IMR-90 (cell line): ENCODE results near the gene SLC22A5. TPM values are rescaled to one million over a fixed set of nuclear protein-coding genes. Genes with fewer than 3 reads are reported as not detected.

Experiments
- ATAC-seq: fragments of 200-7000 bp; cut with Tn5 transposase; 2 replicates; pipeline ENCODE4 v1.9.1; 2020; ENCODE audit warnings: low read depth, mild to moderate bottlenecking, moderate library complexity
- BruUV-seq: library from RNA; stranded (reverse); fragments of 400-500 nt; replicated peaks from 2 replicates; lab custom pipeline; 2021; lab: Mats Ljungman, UMichigan
- CTCF ChIA-PET: fragments of 300-600 bp; formaldehyde crosslinking; extraction: SDS; loops from one replicate; lab custom pipeline; 2021; ENCODE audit warnings: antibody characterized with exemption; lab: Yijun Ruan, JAX
- POLR2A ChIA-PET: fragments of 300-600 bp; sonication (Branson Sonifier 250); formaldehyde crosslinking; loops from one replicate; lab custom pipeline; 2022; ENCODE audit warnings: antibody characterized with exemption; ENCODE audit not compliant: unreplicated experiment; lab: Charles Lee
- DNase-seq: peaks from one replicate; pipeline ENCODE4 v3.0.0; 2013
- H2AFZ ChIP-seq: replicated peaks from 2 replicates; pipeline ENCODE3; 2013; ENCODE audit warnings: low read length, mild to moderate bottlenecking; ENCODE audit not compliant: poor library complexity
- H2AK5ac ChIP-seq: 2 replicates; pipeline ENCODE4 v1.6.1; 2013; ENCODE audit warnings: low read depth, low read length, inconsistent platforms
- H2AK9ac ChIP-seq: replicated peaks from 2 replicates; pipeline ENCODE3; 2013; ENCODE audit warnings: mild to moderate bottlenecking, low read depth, low read length, moderate library complexity; ENCODE audit not compliant: poor library complexity
- H2BK120ac ChIP-seq: 2 replicates; pipeline ENCODE4 v1.6.1; 2013; ENCODE audit warnings: low read depth, low read length, inconsistent platforms
- H2BK15ac ChIP-seq: 3 replicates; pipeline ENCODE4 v1.6.1; 2013; ENCODE audit warnings: low read depth, low read length, inconsistent platforms
- H2BK20ac ChIP-seq: 2 replicates; pipeline ENCODE4 v1.6.1; 2013; ENCODE audit warnings: low read depth, mild to moderate bottlenecking, inconsistent platforms, low read length, moderate library complexity
- H2BK5ac ChIP-seq: 2 replicates; pipeline ENCODE4 v1.6.1; 2013; ENCODE audit warnings: mild to moderate bottlenecking, low read depth, low read length, inconsistent platforms; ENCODE audit not compliant: poor library complexity, severe bottlenecking
- H3K14ac ChIP-seq: replicated peaks from 2 replicates; pipeline ENCODE4 v1.6.1; 2013; ENCODE audit warnings: low read depth, low read length, inconsistent platforms
- H3K18ac ChIP-seq: 2 replicates; pipeline ENCODE4 v1.6.1; 2013; ENCODE audit warnings: low read depth, low read length, control low read depth
- H3K23ac ChIP-seq: 2 replicates; pipeline ENCODE4 v1.6.1; 2013; ENCODE audit warnings: low read depth, low read length, inconsistent platforms
- H3K27ac ChIP-seq: 2 replicates; pipeline ENCODE4 v1.5.1; 2013; ENCODE audit warnings: mild to moderate bottlenecking, control low read depth, low read length; ENCODE audit not compliant: insufficient read depth
- H3K27me3 ChIP-seq: 2 replicates; pipeline ENCODE4 v1.6.1; 2013; ENCODE audit warnings: low read length; ENCODE audit not compliant: control insufficient read depth, insufficient read depth
- H3K36me3 ChIP-seq: 2 replicates; pipeline ENCODE4 v1.6.1; 2013; ENCODE audit warnings: low read length, mixed read lengths; ENCODE audit not compliant: control insufficient read depth, insufficient read depth
- H3K4ac ChIP-seq: 2 replicates; pipeline ENCODE4 v1.6.1; 2013; ENCODE audit warnings: low read depth, low read length, inconsistent platforms
- H3K4me1 ChIP-seq: 2 replicates; pipeline ENCODE4 v1.6.1; 2013; ENCODE audit warnings: low read length, mixed read lengths; ENCODE audit not compliant: control insufficient read depth, insufficient read depth
- H3K4me2 ChIP-seq: 2 replicates; pipeline ENCODE4 v1.6.1; 2013; ENCODE audit warnings: low read depth, mild to moderate bottlenecking, control low read depth, low read length, moderate library complexity
- H3K4me3 ChIP-seq: 2 replicates; pipeline ENCODE4 v1.5.1; 2013; ENCODE audit warnings: low read depth, mild to moderate bottlenecking, control low read depth, low read length, moderate library complexity; ENCODE audit not compliant: insufficient read depth
- H3K56ac ChIP-seq: 2 replicates; pipeline ENCODE4 v1.6.1; 2013; ENCODE audit warnings: low read length, inconsistent platforms; ENCODE audit not compliant: insufficient read depth; ENCODE audit errors: extremely low read depth
- H3K79me1 ChIP-seq, 2 experiments: 2 replicates each; pipeline ENCODE4 v1.6.1; 2013; ENCODE audit warnings: low read length in 2 of 2, inconsistent platforms in 1 of 2, low read depth in 1 of 2
- H3K9ac ChIP-seq: 2 replicates; pipeline ENCODE4 v1.6.1; 2013; ENCODE audit warnings: low read depth, low read length, control low read depth
- H3K9me1 ChIP-seq: 2 replicates; pipeline ENCODE4 v1.6.1; 2013; ENCODE audit warnings: low read length, inconsistent platforms; ENCODE audit not compliant: insufficient read depth
- H3K9me3 ChIP-seq: 2 replicates; pipeline ENCODE4 v1.6.1; 2013; ENCODE audit warnings: low read length; ENCODE audit not compliant: control insufficient read depth, insufficient read depth
- H4K20me1 ChIP-seq: 2 replicates; pipeline ENCODE4 v1.6.1; 2013; ENCODE audit warnings: low read length, inconsistent platforms; ENCODE audit not compliant: insufficient read depth
- H4K5ac ChIP-seq: 2 replicates; pipeline ENCODE4 v1.6.1; 2013; ENCODE audit warnings: mild to moderate bottlenecking, low read depth, low read length, control low read depth
- H4K8ac ChIP-seq, 2 experiments: 2 replicates each; pipeline ENCODE4 v1.6.1; 2013; ENCODE audit warnings: low read depth in 2 of 2, low read length in 2 of 2, control low read depth in 1 of 2, inconsistent platforms in 1 of 2
- H4K91ac ChIP-seq: 2 replicates; pipeline ENCODE4 v1.6.1; 2013; ENCODE audit warnings: low read depth, low read length, inconsistent platforms; ENCODE audit not compliant: insufficient read depth
- MAFK ChIP-seq: IDR thresholded peaks from 2 replicates; pipeline ENCODE4 v1.6.1; 2012; ENCODE audit warnings: low read depth, low read length, improper control_type of control experiment
- dilution Hi-C: fragments of 300-500 bp; cut with HindIII; formaldehyde crosslinking; loops from one replicate; pipeline ENCODE4 v1.14.3; 2018; ENCODE audit warnings: low sequenced_read_pairs; ENCODE audit not compliant: unreplicated experiment
- in situ Hi-C: fragments of 300-500 bp; cut with MboI; formaldehyde crosslinking; loops from 3 replicates; pipeline ENCODE4 v1.14.3; 2019; ENCODE audit warnings: low sequenced_read_pairs, inconsistent platforms, mixed read lengths
- intact Hi-C: fragments of 100-400 bp; cut with micrococcal nuclease; formaldehyde crosslinking; loops from 2 replicates; pipeline ENCODE4 v1.10.0; 2022
- polyA plus RNA-seq, 3 experiments: library from polyadenylated mRNA; depleted of rRNA; stranded (reverse); fragments of >200 nt; gene quantifications; 2 replicates each; pipeline ENCODE4 v1.2.3, GENCODE V29; 2012; ENCODE audit warnings: low replicate concordance in 1 of 3
- total RNA-seq: library from RNA; depleted of rRNA; stranded (reverse); fragments of >200 nt; gene quantifications from 2 replicates; pipeline ENCODE4 v1.2.3, GENCODE V29; 2012

The SLC22A5 gene
- total and polyA plus RNA-seq, 2 of the 4 experiments (the other 2 are of a cell fraction): 6.1 to 7.1 TPM

DNA sequence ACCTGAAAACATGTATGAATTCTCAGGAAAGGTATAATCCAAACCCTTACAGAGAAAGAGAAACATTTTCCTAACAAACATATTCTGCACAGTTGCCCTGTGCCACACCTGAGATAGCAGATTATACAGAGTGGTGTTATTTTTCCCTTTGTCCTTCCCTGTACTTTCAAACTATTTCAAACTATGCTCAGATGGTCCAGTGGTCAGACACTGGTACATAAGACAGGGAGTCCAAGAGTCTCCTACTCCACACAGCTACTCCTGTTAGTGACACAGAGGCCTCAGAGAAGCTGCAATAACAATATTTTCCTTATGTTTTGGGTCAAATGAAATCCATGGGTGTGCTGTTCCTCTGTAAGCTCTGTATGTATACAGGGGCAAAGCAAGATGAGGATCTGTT, 30.0 kb upstream of the SLC22A5 start:
- no peaks in the 10 kb centered on the region for H3K9me1 ChIP-seq
- ATAC-seq (no peak), DNase-seq (no peak)
- H3K14ac ChIP-seq: no peak overlapping the region
- H4K5ac ChIP-seq: no peak overlapping the region
- H3K18ac ChIP-seq: no peak overlapping the region
- H2BK20ac ChIP-seq: no peak overlapping the region
- H3K23ac ChIP-seq: no peak overlapping the region
- TF ChIP-seq MAFK: no peak
- H3K79me1 ChIP-seq: no peaks in the 10 kb centered on the region
- no peaks in the 10 kb centered on the region for H3K9me3 ChIP-seq
- BruUV-seq: no TSS peak
- H2AK9ac ChIP-seq: no peak overlapping the region
- no peak overlapping the region for H4K91ac ChIP-seq
- H3K27ac ChIP-seq: no peak overlapping the region
- H3K56ac ChIP-seq: no peak overlapping the region
- peaks cover 3% of the 10 kb centered on the region; the same call in 1 of the 2 replicates for H3K36me3 ChIP-seq
- H4K8ac ChIP-seq: no peak overlapping the region
- H3K4me3 ChIP-seq: no peak overlapping the region
- CTCF ChIA-PET: no interaction called here
- H3K4me2 ChIP-seq: no peak overlapping the region
- no peaks in the 10 kb centered on the region for H4K20me1 ChIP-seq
- no peak overlapping the region for H2AK5ac ChIP-seq
- no peak overlapping the region for H2BK5ac ChIP-seq
- in situ Hi-C loops: no loop called here
- intact Hi-C loops: no loop called here
- H2BK120ac ChIP-seq: no peak overlapping the region
- no peak overlapping the region for H3K9ac ChIP-seq
- dilution Hi-C loops: no loop called here
- H2AFZ ChIP-seq: no peak overlapping the region
- H3K4me1 ChIP-seq: 0 out of 2 replicates have a peak, but pooled peaks cover 2% of the 10 kb centered on the region
- no peak overlapping the region for H3K4ac ChIP-seq
- H2BK15ac ChIP-seq: no peak overlapping the region
- POLR2A ChIA-PET: no interaction called here
- H3K27me3 ChIP-seq: no peaks in the 10 kb centered on the region
